KOPT-K1 (cell line): ENCODE results near the gene ZP1.

Experiments used
- H3K27ac ChIP-seq: fragments of 200-600 bp; sonication (generic); 2 replicates; pipeline ENCODE4 v1.5.1; 2016; ENCODE audit warnings: antibody characterized with exemption, mild to moderate bottlenecking, low read depth, low read length; ENCODE audit not compliant: poor library complexity, severe bottlenecking
- H3K36me3 ChIP-seq: fragments of 200-600 bp; sonication (generic); 2 replicates; pipeline ENCODE4 v1.5.1; 2017; ENCODE audit warnings: antibody characterized with exemption, mild to moderate bottlenecking, low read length, moderate library complexity; ENCODE audit not compliant: insufficient read depth
- H3K9me3 ChIP-seq: fragments of 200-600 bp; sonication (generic); 2 replicates; pipeline ENCODE4 v1.5.1; 2017; ENCODE audit warnings: antibody characterized with exemption, low read length, mild to moderate bottlenecking; ENCODE audit not compliant: insufficient read depth, poor library complexity, severe bottlenecking

Gene ZP1

DNA sequence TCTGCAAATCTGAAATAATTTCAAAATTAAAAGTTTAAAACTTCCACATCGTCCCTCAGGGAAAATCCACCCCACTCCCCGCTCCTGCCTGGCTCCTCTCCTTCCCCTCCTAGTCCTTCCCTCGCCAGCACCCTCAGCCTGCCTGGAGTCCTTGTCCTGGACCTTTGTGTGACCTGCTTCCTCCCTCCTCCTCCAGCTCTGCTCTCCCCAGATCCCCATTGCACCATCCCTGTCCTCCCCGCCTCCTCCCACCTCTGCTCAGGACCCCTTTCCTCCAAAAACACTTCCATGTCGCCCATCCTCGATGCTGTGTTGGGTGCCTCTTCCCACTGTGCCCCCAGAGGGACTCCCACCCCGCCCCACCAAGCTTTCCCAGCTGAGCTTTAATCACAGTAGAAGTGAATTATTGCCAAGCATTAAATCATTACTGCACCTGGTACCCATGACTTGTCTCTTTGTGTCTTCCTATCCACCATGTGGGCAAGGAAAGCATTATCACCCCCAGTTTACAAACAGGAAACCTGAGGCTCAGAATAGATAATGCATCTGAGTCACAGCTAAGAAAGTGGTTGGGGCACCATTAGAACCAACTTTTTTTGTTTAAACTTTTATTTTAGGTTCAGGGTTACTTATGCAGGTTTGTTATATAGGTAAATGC is 2.4 kb upstream of the ZP1 start:
- Histone ChIP-seq H3K27ac (peak overlapping the region; percentile 13), H3K36me3 (no peaks in the 10 kb centered on the region), H3K9me3 (no peaks in the 10 kb centered on the region)

DNA sequence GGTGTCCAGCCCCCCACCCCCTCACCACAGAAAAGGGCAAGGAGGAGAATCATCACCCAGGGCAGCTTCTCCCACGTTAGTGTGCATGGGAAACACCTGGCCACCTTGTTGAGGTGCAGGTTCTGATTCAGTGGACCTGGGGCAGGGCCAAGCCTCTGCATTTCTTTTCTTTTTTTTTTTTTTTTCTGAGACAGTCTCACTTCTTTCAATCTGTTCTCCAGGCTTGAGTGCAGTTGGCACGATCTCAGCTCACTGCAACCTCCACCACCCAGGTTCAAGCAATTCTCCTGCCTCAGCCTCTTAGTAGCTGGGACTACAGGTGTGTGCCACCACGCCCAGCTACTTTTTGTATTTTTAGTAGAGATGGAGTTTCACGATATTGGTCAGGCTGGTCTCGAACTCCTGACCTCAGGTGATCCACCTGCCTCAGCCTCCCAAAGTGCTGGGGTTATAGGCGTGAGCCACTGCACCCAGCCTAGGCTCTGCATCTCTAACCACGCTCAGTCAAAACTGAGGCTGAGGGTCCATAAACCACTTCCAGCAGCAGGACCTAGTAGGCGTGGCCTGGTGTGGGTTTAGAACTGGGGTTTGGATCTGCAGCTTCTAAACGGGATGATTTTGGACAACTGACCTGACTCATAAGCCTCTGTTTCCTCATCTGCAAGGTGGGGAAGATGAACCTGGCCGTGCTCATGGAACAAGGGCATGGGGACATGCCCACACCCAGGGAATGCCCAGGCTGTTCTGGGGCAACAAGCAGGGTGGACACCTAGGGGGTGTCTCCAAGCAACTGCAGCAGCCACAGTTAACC is 734 bp downstream of the ZP1 start:
- Histone ChIP-seq H3K27ac (no peak overlapping the region), H3K9me3 (no peaks in the 10 kb centered on the region), H3K36me3 (no peaks in the 10 kb centered on the region)

DNA sequence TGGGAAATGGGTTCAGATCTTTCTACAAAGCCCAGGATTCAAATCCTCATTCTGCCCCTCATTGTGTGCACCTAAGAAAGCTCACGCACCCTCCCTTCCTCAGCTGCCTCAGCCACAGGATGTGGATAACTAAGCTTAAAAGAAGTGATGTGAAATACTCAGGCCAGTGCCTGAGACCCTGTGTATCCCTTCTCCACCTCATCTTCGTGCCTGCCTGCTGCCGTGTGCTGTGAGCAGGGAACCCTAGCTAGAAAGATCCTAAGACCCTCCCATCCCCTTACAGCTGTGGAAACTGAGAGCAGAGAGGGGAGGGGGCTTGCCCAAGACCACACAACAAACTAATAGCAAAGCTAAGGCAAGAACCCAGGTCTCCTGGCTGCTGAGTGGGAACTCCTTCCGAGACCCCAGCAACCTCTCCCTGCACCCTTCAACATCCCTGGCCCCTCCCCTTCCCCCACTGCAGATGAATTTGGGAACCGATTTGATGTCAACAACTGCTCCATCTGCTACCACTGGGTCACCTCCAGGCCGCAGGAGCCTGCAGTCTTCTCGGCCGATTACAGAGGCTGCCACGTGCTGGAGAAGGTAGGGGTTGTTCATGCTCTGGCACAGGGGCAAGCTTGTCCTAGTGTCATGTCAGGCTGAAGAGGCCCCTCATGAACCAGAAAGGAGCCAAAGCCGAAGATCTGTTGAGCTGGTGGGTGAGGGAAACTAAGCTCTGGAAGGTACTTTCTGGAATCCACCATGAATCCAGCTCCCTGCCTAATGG is 1.5 kb downstream of the ZP1 start:
- Histone ChIP-seq H3K36me3 (no peaks in the 10 kb centered on the region), H3K27ac (no peak overlapping the region), H3K9me3 (no peaks in the 10 kb centered on the region)

DNA sequence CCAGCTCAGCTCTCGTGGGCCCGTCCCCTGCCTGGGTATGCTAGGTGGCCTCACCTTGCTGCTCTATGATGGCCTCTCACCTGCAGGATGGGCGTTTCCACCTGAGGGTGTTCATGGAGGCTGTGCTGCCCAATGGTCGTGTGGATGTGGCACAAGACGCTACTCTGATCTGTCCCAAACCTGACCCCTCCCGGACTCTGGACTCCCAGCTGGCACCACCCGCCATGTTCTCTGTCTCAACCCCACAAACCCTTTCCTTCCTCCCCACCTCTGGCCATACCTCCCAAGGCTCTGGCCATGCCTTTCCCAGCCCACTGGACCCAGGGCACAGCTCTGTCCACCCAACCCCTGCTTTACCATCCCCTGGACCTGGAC is 2.1 kb downstream of the ZP1 start:
- Histone ChIP-seq H3K36me3 (no peaks in the 10 kb centered on the region), H3K9me3 (no peaks in the 10 kb centered on the region), H3K27ac (no peak overlapping the region)

DNA sequence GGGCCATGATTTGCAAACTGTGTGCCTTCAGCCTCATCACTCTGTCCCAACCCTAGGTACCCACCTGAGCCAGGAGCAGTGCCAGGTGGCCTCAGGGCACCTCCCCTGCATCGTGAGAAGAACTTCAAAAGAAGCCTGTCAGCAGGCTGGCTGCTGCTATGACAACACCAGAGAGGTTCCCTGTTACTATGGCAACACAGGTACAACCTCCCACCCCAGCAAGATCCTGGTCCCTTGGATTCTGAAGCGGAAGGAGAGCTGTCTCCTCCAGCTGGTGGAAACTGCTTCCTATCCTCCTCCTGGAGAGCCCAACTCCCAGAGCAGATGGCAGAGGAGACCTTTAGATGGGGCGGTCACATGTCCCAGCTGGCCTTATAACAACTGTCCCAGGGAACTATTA is 2.9 kb downstream of the ZP1 start:
- H3K9me3 ChIP-seq = no peaks in the 10 kb centered on the region

DNA sequence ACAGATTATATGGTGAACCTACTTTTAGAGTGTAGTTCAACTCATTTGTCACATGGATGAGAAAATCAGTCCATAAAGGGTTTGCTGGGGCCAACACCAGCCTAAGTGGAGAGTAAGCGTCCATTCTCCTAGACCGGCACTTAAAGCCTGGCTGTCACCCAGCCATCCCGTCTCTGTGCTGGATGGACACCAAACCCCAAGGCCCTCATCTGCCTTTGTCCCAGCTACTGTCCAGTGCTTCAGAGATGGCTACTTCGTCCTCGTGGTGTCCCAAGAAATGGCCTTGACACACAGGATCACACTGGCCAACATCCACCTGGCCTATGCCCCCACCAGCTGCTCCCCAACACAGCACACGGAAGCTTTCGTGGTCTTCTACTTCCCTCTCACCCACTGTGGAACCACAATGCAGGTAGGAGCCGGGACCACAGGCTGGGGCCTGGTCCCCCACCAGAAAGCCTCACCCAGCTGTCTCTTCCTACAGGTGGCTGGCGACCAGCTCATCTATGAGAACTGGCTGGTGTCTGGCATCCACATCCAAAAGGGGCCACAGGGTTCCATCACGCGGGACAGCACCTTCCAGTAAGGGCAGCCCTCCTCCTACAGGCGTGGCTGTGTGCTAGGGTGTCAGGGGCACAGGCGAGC is 3.5 kb downstream of the ZP1 start:
- peak overlapping the region; percentile 81 for H3K27ac ChIP-seq
- no peaks in the 10 kb centered on the region for H3K36me3 ChIP-seq
- no peaks in the 10 kb centered on the region for H3K9me3 ChIP-seq

More for the DNA sequence above, 2.9 kb downstream of the ZP1 start:
- Histone ChIP-seq H3K27ac (peak overlapping the region; percentile 81), H3K36me3 (no peaks in the 10 kb centered on the region)

DNA sequence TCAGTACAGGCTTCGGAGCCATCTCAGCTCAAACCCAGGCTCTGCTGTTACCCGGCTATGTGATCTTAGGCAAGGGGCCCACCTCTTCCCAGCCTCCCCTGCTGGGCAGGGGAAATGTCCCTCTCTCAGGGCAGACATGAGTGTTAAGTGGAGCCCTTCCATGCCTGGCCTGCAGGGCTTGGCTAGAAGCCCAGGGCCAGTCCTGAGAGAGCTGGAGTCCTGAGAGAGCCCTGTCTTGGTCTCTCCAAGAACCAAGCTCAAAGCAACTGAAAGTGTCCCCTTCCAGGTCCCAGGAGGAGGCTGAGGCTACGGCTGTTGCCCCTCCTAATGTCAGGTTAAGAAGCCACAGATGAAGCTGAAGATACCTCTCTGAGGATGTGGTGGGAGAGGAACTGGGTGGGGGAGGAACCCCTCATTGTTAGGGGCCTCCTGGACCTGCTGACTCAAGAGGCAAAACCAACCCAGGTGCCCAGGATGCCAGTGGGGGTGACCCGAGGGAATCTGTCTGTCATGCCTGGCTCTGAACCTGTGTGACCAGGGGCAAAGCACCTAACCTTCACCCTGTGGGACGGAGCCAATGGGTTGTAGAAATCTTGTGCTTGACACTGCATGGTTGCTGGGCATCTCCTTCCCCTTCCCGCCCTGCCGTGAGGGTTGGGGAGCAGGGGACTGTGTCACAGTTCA is 4.2 kb downstream of the ZP1 start:
- Histone ChIP-seq H3K9me3 (no peaks in the 10 kb centered on the region), H3K27ac (peak overlapping the region; percentile 81), H3K36me3 (no peaks in the 10 kb centered on the region)

DNA sequence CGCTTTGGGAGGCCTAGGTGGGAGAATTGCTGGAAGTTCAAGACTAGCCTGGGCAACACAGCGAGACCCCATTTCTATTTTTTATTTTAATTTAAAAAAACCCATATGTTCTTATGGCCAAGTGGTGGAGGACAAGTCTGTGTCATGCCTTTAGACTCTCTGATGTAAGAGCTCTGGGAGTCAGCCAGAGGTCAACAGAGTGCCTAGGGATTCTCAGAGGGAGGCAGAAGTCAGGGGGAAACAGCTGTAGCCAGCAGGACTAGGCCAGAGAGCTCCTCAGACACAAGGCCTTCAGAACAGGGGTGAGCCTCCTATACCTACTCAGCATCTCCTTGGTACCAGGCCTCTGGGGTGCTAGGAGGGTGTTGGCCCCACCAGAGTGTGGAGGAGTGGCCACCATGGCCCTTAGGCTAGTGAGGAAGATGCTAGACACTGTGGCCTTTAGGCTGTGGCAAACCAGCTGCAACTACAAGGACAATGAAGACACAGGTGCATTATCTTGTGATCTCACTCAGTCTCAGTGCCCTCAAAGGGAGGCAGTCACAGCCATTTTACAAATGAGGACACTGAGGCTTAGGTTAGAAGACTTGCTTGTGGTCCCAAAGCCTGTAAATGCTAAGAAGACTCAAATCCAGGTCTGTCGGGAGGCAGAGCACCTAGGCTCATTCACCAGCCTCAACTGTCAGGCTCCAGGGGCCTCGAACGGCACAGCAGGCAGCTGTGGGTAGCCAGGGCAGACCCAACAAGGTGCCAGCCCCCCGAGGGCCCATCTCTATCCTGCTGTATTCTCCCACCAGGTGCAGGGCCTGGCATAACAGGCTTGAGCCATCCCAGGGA is 5.0 kb downstream of the ZP1 start:
- peak overlapping the region; percentile 81 for H3K27ac ChIP-seq

DNA sequence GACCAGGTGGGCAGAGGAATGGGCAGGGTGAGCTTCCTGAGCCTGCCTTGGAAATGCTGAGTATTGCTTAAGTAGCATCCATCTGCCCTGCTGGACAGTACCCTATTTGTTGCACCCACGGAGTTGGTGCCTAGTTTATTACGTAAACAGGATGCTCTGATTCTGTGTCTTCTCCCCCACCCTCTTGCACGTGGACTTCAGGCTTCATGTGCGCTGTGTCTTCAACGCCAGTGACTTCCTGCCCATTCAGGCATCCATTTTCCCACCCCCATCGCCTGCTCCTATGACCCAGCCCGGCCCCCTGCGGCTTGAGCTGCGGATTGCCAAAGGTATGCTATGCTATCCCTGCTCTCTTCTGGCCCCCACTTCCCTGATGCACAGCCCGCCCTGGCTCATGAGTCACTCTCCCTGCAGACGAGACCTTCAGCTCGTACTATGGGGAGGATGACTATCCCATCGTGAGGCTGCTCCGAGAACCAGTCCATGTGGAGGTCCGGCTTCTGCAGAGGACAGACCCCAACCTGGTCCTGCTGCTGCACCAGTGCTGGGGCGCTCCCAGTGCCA is 5.7 kb downstream of the ZP1 start:
- 0 out of 2 replicates have a peak, but pooled peaks cover 3% of the 10 kb centered on the region for H3K36me3 ChIP-seq
- peak overlapping the region; percentile 81 for H3K27ac ChIP-seq

More for the DNA sequence above, 5.0 kb downstream of the ZP1 start:
- Histone ChIP-seq H3K9me3 (no peaks in the 10 kb centered on the region), H3K36me3 (no peaks in the 10 kb centered on the region)

DNA sequence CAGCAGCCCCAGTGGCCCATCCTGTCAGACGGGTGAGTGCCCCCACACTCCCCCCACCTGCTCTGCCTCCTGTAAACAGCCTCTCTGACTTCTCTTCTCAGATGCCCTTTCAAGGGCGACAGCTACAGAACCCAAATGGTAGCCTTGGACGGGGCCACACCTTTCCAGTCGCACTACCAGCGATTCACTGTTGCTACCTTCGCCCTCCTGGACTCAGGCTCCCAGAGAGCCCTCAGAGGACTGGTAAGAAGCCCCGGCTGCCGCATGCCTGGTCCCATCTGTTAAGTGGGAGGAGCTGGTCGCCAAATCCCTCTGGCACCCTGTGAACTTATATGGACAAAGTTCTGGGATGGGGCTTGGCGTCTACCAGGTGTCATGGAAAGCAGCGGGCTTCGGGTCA is 6.2 kb downstream of the ZP1 start:
- Histone ChIP-seq H3K9me3 (no peaks in the 10 kb centered on the region), H3K27ac (peak overlapping the region; percentile 81), H3K36me3 (0 out of 2 replicates have a peak, but pooled peaks cover 7% of the 10 kb centered on the region)

More for the DNA sequence above, 5.7 kb downstream of the ZP1 start:
- H3K9me3 ChIP-seq = no peaks in the 10 kb centered on the region

DNA sequence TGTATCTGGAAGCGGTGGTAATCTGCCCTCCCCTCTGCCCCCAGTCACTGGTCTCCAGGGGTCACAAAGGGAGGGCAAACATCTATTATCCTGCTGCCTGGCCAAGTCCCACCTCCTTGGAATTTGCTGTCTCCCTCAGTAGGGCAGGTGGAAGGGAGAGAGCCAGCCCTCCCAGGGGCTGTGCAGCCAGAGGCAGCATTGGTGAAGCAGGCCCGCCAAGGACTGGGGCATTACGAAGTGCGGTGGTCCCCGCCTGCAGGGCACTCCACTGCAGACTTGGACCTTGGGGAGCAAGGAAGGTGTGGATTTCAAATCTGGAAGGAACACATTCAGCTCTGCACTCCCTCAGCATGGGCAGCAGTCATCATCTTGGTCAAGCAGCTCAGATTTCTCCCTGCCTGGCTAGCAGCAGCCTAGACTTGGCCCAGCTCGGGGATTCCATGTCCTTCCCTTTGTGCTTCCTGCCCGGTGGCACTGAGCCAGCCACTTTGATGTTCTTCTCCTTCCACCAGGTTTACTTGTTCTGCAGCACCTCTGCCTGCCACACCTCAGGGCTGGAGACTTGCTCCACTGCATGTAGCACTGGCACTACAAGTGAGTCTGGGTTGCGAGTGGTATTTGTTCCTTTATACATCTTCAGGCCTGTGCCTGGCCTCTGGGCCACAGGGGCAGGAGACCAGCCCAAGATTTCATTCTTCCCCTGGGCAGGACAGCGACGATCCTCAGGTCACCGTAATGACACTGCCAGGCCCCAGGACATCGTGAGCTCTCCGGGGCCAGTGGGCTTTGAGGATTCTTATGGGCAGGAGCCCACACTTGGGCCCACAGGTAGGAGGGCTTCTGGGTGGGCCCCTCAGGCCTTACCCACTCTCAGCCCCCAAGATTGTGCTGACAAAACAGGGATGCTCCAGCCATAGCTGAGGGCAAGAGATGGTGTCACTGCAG is 7.4 kb downstream of the ZP1 start:
- Histone ChIP-seq H3K9me3 (no peaks in the 10 kb centered on the region), H3K36me3 (peaks cover 18% of the 10 kb centered on the region), H3K27ac (no peak overlapping the region)

DNA sequence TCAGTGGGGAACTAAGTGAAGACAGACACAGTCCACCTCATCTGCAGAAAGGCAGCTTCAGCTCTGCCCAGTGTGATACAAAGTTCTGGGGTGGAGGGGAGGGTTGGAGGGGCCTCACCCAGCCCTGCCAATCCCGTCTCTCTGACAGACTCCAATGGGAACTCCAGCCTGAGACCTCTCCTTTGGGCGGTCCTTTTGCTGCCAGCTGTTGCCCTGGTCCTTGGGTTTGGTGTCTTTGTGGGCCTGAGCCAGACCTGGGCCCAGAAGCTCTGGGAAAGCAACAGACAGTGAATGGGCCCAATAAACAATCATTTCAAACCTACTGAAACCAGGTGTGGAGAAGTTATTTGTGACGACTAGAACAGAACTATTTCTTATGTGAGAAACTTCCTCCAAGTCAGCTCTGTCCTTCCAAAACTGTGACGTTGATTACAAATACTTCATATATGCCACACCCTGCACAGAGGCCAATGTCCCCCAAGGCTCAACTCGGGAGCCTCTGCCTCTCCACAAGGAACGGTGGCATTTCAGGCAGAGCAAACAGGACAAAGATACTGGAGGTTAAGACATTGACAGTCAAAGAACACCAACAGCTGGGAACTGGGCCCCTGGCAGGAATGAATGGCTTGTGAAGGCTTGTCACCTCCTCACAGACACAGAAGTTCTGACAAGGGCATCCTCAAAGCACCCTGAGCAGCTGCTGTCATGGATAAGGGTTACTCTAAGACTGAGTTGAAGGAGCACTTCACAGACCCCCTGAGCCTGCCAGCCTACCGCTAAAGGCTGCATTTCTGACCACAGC is 8.2 kb downstream of the ZP1 start:
- H3K36me3 ChIP-seq = peaks cover 24% of the 10 kb centered on the region
- H3K9me3 ChIP-seq = no peaks in the 10 kb centered on the region
- H3K27ac ChIP-seq = no peak overlapping the region
